Measurements from ENCODE around the gene LRFN2. TPM values are rescaled to one million over a fixed set of nuclear protein-coding genes. Genes with fewer than 3 reads are reported as not detected.

Gene LRFN2
- total RNA-seq, 4 donors from 2014 or later: 0.18 to 2.2 (median 0.34) TPM

DNA sequence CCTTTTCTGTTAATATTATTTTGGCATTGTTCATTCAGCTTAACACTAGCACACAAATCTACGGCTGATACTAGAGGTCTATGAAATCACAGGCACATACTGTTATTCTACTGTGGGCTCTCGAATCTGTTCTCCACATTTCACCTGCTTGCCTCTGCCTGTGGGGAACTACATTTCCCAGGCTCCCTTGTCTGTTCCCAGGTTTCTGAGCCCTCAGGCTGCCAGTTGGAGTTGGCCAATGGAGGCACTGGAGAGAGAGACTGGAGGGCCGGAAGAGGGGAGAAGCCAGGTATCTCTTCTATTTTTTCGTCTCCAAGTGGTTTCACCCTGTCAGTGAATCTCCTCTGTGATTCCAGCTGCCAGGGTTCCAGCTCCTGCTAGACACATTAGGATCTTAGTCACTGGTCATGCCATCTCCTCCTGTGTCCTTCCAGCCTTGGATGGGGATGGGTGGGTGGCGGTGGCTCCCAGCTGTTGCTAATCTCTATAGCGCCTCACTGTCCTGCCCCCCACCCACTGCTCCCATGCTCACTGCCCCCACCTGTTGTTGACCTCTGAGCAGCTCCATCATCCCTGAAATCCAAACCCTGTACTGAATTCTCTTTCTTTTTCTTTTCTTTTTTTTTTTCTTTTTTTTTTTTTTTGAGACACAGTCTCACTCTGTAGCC, 188.2 kb downstream of the LRFN2 start:
- intact Hi-C loops (cut with DNase I): no loop called here
- H3K36me3 ChIP-seq: no peaks in the 10 kb centered on the region
- TF ChIP-seq CTCF (IDR thresholded peaks at IDR 0.05): no peak
- TF ChIP-seq POLR2A (IDR thresholded peaks at IDR 0.05): no peak
- WGBS, 2 donors: 83 to 90% methylated on average over 5 to 6 of the region's 6 CpGs
- peaks cover 8 to 78% (median 14%) of the 10 kb centered on the region in 3 donors for H3K4me1 ChIP-seq
- DNase-seq: no peak
- no peaks in the 10 kb centered on the region for H3K27me3 ChIP-seq
- H3K4me3 ChIP-seq: no peak overlapping the region
- H3K27ac ChIP-seq: no peak overlapping the region
- H3K9me3 ChIP-seq: no peaks in the 10 kb centered on the region

- 70 to 76% methylated on average over 10 of the region's 11 CpGs for WGBS, 2 donors
- TF ChIP-seq POLR2A (IDR thresholded peaks at IDR 0.05) (no peak), CTCF (IDR thresholded peaks at IDR 0.05) (no peak)
- intact Hi-C loops (cut with DNase I): no loop called here
- Histone ChIP-seq H3K36me3 (no peaks in the 10 kb centered on the region), H3K9me3 (no peaks in the 10 kb centered on the region), H3K27ac (peak overlapping the region in 1 of 4 donors; percentile 80), H3K4me3 (no peak overlapping the region), H3K4me1 (peaks cover 8 to 80% (median 14%) of the 10 kb centered on the region in 3 donors), H3K27me3 (no peaks in the 10 kb centered on the region)
- no peak for DNase-seq
Measured at GRCh38 chr6:40398034-40398691, 189.0 kb downstream of the LRFN2 start.

- Histone ChIP-seq H3K9me3 (no peaks in the 10 kb centered on the region), H3K27ac (peak overlapping the region in 3 of 4 donors; percentile 61 to 80 (median 72)), H3K27me3 (no peaks in the 10 kb centered on the region), H3K36me3 (no peaks in the 10 kb centered on the region), H3K4me3 (no peak overlapping the region), H3K4me1 (peaks cover 8 to 73% (median 14%) of the 10 kb centered on the region in 3 donors)
- DNase-seq: no peak
- 86 to 88% methylated on average over 4 to 6 of the region's 6 CpGs for WGBS, 2 donors
- TF ChIP-seq POLR2A (IDR thresholded peaks at IDR 0.05) (no peak), CTCF (IDR thresholded peaks at IDR 0.05) (no peak)
- intact Hi-C loops (cut with DNase I): no loop called here
Measured at GRCh38 chr6:40397287-40398033, 189.7 kb downstream of the LRFN2 start.

DNA sequence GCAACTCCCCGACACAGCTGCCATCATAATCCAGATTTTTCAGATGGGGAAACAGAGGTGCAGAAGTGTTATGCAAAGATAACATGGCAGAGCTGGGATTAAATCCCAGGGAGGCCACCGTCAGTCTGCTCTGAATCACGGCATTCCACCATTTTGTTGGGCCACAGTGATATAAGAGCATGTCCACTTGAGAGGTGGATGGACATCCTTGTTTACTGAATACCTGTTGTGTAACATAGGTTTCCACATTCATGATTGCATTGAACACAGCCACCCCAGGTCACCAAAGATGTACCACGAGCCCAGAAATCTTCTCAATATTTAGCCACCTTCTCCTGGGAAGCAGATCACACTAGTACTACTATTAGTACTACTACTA, 191.5 kb downstream of the LRFN2 start:
- TF ChIP-seq POLR2A (IDR thresholded peaks at IDR 0.05) (no peak), CTCF (IDR thresholded peaks at IDR 0.05) (no peak)
- Histone ChIP-seq H3K4me3 (no peak overlapping the region), H3K27ac (peak overlapping the region in 3 of 4 donors; percentile 61 to 80 (median 72)), H3K4me1 (peaks cover 8 to 70% (median 14%) of the 10 kb centered on the region in 3 donors), H3K9me3 (no peaks in the 10 kb centered on the region), H3K27me3 (peaks cover 0 to 7% (median 0%) of the 10 kb centered on the region in 4 donors), H3K36me3 (no peaks in the 10 kb centered on the region)
- no peak for DNase-seq
- intact Hi-C loops (cut with DNase I): no loop called here
- WGBS, 2 donors: 44 to 90% methylated on average over 2 to 4 of the region's 4 CpGs
